ENCODE data around the gene TMEM52. TPM values are rescaled to one million over a fixed set of nuclear protein-coding genes. Genes with fewer than 3 reads are reported as not detected.

Gene TMEM52
- total RNA-seq, 1 experiment from 2014 or later, result 12.0 TPM

GRCh38 chr1:1873186-1873585, 45.9 kb downstream of the TMEM52 start:
- no peak for DNase-seq (ENCODE audit: low spot score)

- no peak for DNase-seq (ENCODE audit: low spot score)
Observed at GRCh38 chr1:1872329-1872994, 46.6 kb downstream of the TMEM52 start.

GRCh38 chr1:1869469-1869868, 49.6 kb downstream of the TMEM52 start:
- DNase-seq (ENCODE audit: low spot score), result no peak

Other genes with a start within 250 kb of the TMEM52 start
- gene SLC35E2B, start 226.5 kb downstream of the TMEM52 start, total RNA-seq (2014; rRNA removed; shearing (Covaris generic)), result 34.6 and 35.1 TPM in 2 replicates
- 55.8 and 62.9 TPM in 2 replicates for gene CDK11A, start 194.9 kb downstream of the TMEM52 start, total RNA-seq (2014; rRNA removed; shearing (Covaris generic))
- gene NADK, start 140.8 kb downstream of the TMEM52 start, total RNA-seq (2014; rRNA removed; shearing (Covaris generic)), result 98.1 and 99.6 TPM in 2 replicates
- 58.1 and 60.5 TPM in 2 replicates for gene GNB1, start 28.2 kb downstream of the TMEM52 start, total RNA-seq (2014; rRNA removed; shearing (Covaris generic))
- 0.91 TPM in 1 of 2 replicates, not detected in the other for gene CALML6, start 4.0 kb downstream of the TMEM52 start, total RNA-seq (2014; rRNA removed; shearing (Covaris generic))
- gene CFAP74, start 84.5 kb upstream of the TMEM52 start, total RNA-seq (2014; rRNA removed; shearing (Covaris generic)), result not detected in 2 replicates
- not detected in 2 replicates for gene GABRD, start 100.1 kb upstream of the TMEM52 start, total RNA-seq (2014; rRNA removed; shearing (Covaris generic))
- 54.8 and 67.4 TPM in 2 replicates for gene PRKCZ, start 131.1 kb upstream of the TMEM52 start, total RNA-seq (2014; rRNA removed; shearing (Covaris generic))